Stimulated activated CD8-positive, alpha-beta memory T cell treated with anti-CD3 and anti-CD28 coated beads, Interleukin-15, amount 100 ng/mL, for 24 hours (primary cell): ENCODE measurements around the gene FCRL4.

Source experiments
- DNase-seq: peaks from one replicate; pipeline ENCODE4 v3.0.0-alpha.2; 2020; ENCODE audit warnings: low read depth

FCRL4 gene

GRCh38 chr1:157597959-157598667 lies at the start of gene FCRL4:
Gene FCRL4 (minus strand): TSS chr1:157598085. CDS start chr1:157597944, 141 bp downstream.
- DNase-seq: no peak

- DNase-seq: no peak
These were observed 48.3 kb upstream of the FCRL4 start for GRCh38 chr1:157646144-157646543.

- no peak for DNase-seq
These were observed 43.3 kb upstream of the FCRL4 start for GRCh38 chr1:157641177-157641576.

GRCh38 chr1:157639800-157640199 lies 41.9 kb upstream of the FCRL4 start:
- DNase-seq: no peak

- DNase-seq: no peak
These were observed 30.9 kb upstream of the FCRL4 start for GRCh38 chr1:157628773-157629172.

- DNase-seq: no peak
These were observed 28.2 kb upstream of the FCRL4 start for GRCh38 chr1:157626099-157626498.

GRCh38 chr1:157624471-157624870 lies 26.6 kb upstream of the FCRL4 start:
- no peak for DNase-seq

- DNase-seq: no peak
These were observed 24.6 kb upstream of the FCRL4 start for GRCh38 chr1:157622471-157622870.

GRCh38 chr1:157618190-157618589 lies 20.3 kb upstream of the FCRL4 start:
- no peak for DNase-seq

- no peak for DNase-seq
These were observed 2.4 kb upstream of the FCRL4 start for GRCh38 chr1:157600236-157600635.

- DNase-seq: no peak
These were observed 1.5 kb downstream of the FCRL4 start for GRCh38 chr1:157596384-157596783.

- no peak for DNase-seq
These were observed 2.5 kb downstream of the FCRL4 start for GRCh38 chr1:157595356-157595755.

GRCh38 chr1:157585984-157586383 lies 11.9 kb downstream of the FCRL4 start:
- no peak for DNase-seq

- no peak for DNase-seq
These were observed 13.4 kb downstream of the FCRL4 start for GRCh38 chr1:157584503-157584902.

GRCh38 chr1:157580828-157581210 lies 17.1 kb downstream of the FCRL4 start:
- no peak for DNase-seq

- no peak for DNase-seq
These were observed 17.6 kb downstream of the FCRL4 start for GRCh38 chr1:157580179-157580827.

GRCh38 chr1:157577420-157577819 lies 20.5 kb downstream of the FCRL4 start:
- DNase-seq: no peak

- DNase-seq: no peak
These were observed 22.1 kb downstream of the FCRL4 start for GRCh38 chr1:157575744-157576143.

- no peak for DNase-seq
These were observed 23.0 kb downstream of the FCRL4 start for GRCh38 chr1:157574836-157575235.

GRCh38 chr1:157566484-157567300 lies 31.2 kb downstream of the FCRL4 start:
- DNase-seq: no peak

- DNase-seq: no peak
These were observed 35.4 kb downstream of the FCRL4 start for GRCh38 chr1:157562515-157562914.

- no peak for DNase-seq
These were observed 39.8 kb downstream of the FCRL4 start for GRCh38 chr1:157558119-157558518.
